OCI-LY7 (cell line): Measurements from ENCODE around the gene EVA1C.

Experiments
- EZH2phosphoT487 ChIP-seq: fragments of 200-600 bp; sonication (generic); IDR thresholded peaks from 2 replicates; pipeline ENCODE4 v1.6.1; 2018; ENCODE audit warnings: low read depth, borderline replicate concordance, mild to moderate bottlenecking, mixed run types, antibody characterized with exemption, low read length, moderate library complexity, mixed read lengths
- TF ChIP-seq, protein P1 (sequence below): fragments of 200-600 bp; sonication (generic); conservative IDR thresholded peaks from 2 replicates; pipeline ENCODE4 v1.5.1; 2014; ENCODE audit warnings: mild to moderate bottlenecking, antibody characterized with exemption, low read length, moderate library complexity, mixed read lengths

DNA sequence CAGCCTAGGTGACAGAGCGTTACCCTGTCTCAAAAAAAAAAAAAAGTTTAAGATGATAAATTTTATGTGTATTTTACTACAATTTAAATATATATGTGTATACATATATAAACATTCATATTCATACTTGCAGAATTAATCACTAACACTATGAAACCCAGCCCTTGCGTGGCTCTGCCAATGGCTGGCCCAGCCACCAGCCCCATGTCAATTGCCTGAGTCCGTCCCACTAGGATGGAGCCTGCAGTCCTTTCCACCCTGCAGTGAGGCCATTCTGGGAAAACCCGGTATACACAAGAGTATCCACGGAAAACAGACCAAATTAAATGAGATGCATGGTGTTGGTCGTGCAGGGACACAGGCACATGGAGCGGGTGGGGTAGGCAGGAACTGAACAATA is 123.1 kb downstream of the EVA1C start:
- TF ChIP-seq, protein P1, sequence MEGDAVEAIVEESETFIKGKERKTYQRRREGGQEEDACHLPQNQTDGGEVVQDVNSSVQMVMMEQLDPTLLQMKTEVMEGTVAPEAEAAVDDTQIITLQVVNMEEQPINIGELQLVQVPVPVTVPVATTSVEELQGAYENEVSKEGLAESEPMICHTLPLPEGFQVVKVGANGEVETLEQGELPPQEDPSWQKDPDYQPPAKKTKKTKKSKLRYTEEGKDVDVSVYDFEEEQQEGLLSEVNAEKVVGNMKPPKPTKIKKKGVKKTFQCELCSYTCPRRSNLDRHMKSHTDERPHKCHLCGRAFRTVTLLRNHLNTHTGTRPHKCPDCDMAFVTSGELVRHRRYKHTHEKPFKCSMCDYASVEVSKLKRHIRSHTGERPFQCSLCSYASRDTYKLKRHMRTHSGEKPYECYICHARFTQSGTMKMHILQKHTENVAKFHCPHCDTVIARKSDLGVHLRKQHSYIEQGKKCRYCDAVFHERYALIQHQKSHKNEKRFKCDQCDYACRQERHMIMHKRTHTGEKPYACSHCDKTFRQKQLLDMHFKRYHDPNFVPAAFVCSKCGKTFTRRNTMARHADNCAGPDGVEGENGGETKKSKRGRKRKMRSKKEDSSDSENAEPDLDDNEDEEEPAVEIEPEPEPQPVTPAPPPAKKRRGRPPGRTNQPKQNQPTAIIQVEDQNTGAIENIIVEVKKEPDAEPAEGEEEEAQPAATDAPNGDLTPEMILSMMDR = no peak
- TF ChIP-seq EZH2phosphoT487 = no peak
